Keratinocyte (primary cell): Measurements from ENCODE around the gene DMD. TPM values are rescaled to one million over a fixed set of nuclear protein-coding genes. Genes with fewer than 3 reads are reported as not detected.

Source experiments
- DNase-seq: peaks from one replicate; pipeline ENCODE4 v3.0.0-alpha.2; 2011; ENCODE audit warnings: low read depth, missing footprints, low spot score
- FAIRE-seq: peaks from 2 replicates; lab custom pipeline; 2011; peaks lifted over from hg19 to GRCh38; lab: Jason Lieb, UNC
- H2AFZ ChIP-seq: 2 replicates; pipeline ENCODE4 v1.6.0; 2012; ENCODE audit warnings: low read length, control low read depth, inconsistent platforms; ENCODE audit not compliant: control insufficient read depth
- H3K27ac ChIP-seq: 2 replicates; pipeline ENCODE4 v1.5.1; 2011; ENCODE audit warnings: low read length; ENCODE audit not compliant: control insufficient read depth, insufficient read depth
- H3K27me3 ChIP-seq: 3 replicates; pipeline ENCODE4 v1.6.0; 2011; ENCODE audit warnings: low read length; ENCODE audit not compliant: control insufficient read depth, insufficient read depth; ENCODE audit errors: extremely low read depth
- H3K36me3 ChIP-seq, 2 experiments: 2 replicates in 1 of 2; 3 replicates in 1 of 2; pipeline ENCODE4 v1.5.1; 2011; ENCODE audit warnings: low read length in 2 of 2, mild to moderate bottlenecking in 1 of 2; ENCODE audit not compliant: control insufficient read depth in 2 of 2, insufficient read depth in 2 of 2; ENCODE audit errors: extremely low read depth in 1 of 2
- H3K4me1 ChIP-seq: 3 replicates; pipeline ENCODE4 v1.5.1; 2011; ENCODE audit warnings: low read length; ENCODE audit not compliant: control insufficient read depth, insufficient read depth; ENCODE audit errors: extremely low read depth
- H3K4me2 ChIP-seq: 3 replicates; pipeline ENCODE4 v1.6.0; 2011; ENCODE audit warnings: low read depth, low read length; ENCODE audit not compliant: control insufficient read depth, insufficient read depth; ENCODE audit errors: extremely low read depth
- H3K4me3 ChIP-seq, 3 experiments: fragments of 200-600 bp in 1 of 3; sonication (generic) in 1 of 3; 2 replicates in 2 of 3; 3 replicates in 1 of 3; pipeline ENCODE4 v1.5.1; 2011 to 2016; ENCODE audit warnings: low read length in 3 of 3, mild to moderate bottlenecking in 3 of 3, control low read depth in 2 of 3, inconsistent platforms in 1 of 3, low read depth in 1 of 3, mixed read lengths in 1 of 3, mixed run types in 1 of 3, moderate library complexity in 1 of 3; ENCODE audit not compliant: control insufficient read depth in 2 of 3, insufficient read depth in 2 of 3; ENCODE audit errors: extremely low read depth in 1 of 3
- H3K79me2 ChIP-seq: 2 replicates; pipeline ENCODE4 v1.6.0; 2012; ENCODE audit warnings: low read length; ENCODE audit not compliant: control insufficient read depth, insufficient read depth
- H3K9ac ChIP-seq: 3 replicates; pipeline ENCODE4 v1.6.0; 2011; ENCODE audit warnings: low read length; ENCODE audit not compliant: control insufficient read depth, insufficient read depth; ENCODE audit errors: extremely low read depth
- H3K9me1 ChIP-seq: 3 replicates; pipeline ENCODE4 v1.6.0; 2011; ENCODE audit warnings: low read length; ENCODE audit not compliant: control insufficient read depth, insufficient read depth; ENCODE audit errors: extremely low read depth
- H3K9me3 ChIP-seq: 2 replicates; pipeline ENCODE4 v1.5.1; 2012; ENCODE audit warnings: low read depth, low read length; ENCODE audit not compliant: control insufficient read depth
- H4K20me1 ChIP-seq: 3 replicates; pipeline ENCODE4 v1.6.0; 2011; ENCODE audit warnings: low read length; ENCODE audit not compliant: control insufficient read depth, insufficient read depth; ENCODE audit errors: extremely low read depth
- EZH2 ChIP-seq: IDR thresholded peaks from one replicate; pipeline ENCODE4 v1.6.1; 2012; ENCODE audit warnings: inconsistent platforms, mild to moderate bottlenecking, low read length, moderate library complexity
- dilution Hi-C: fragments of 300-500 bp; cut with MboI; formaldehyde crosslinking; loops from one replicate; pipeline ENCODE4 v1.7.0; 2020; ENCODE audit warnings: low sequenced_read_pairs; ENCODE audit not compliant: extremely low pct_ligation_motif_present
- polyA plus RNA-seq, 5 experiments: library from polyadenylated mRNA; depleted of rRNA in 3 of 5; stranded (reverse) in 3 of 5; stranded (forward) in 1 of 5; unstranded in 1 of 5; fragments of >200 nt; gene quantifications; 1 replicate in 1 of 5; 2 replicates in 3 of 5; 3 replicates in 1 of 5; pipeline versions ENCODE4 v1.2.1 to v1.2.3, GENCODE V29; 2011 to 2012; ENCODE audit warnings: missing spikeins in 2 of 5, low read depth in 1 of 5, low replicate concordance in 1 of 5
- TF ChIP-seq, protein P1 (sequence below), 3 experiments: IDR thresholded peaks in 1 of 3; conservative IDR thresholded peaks in 1 of 3; optimal IDR thresholded peaks in 1 of 3; 2 replicates in 2 of 3; 3 replicates in 1 of 3; pipeline versions ENCODE3 to v1.5.1; 2011; ENCODE audit warnings: low read length in 3 of 3, mild to moderate bottlenecking in 3 of 3, moderate library complexity in 2 of 3, control low read depth in 1 of 3, inconsistent platforms in 1 of 3; ENCODE audit not compliant: insufficient read depth in 2 of 3; ENCODE audit errors: extremely low read depth in 1 of 3

Gene DMD
- polyA plus RNA-seq, 1 donor (not counting 4 experiments of a cell fraction or from before 2014, with no cell fraction given) = 8.9 TPM

DNA sequence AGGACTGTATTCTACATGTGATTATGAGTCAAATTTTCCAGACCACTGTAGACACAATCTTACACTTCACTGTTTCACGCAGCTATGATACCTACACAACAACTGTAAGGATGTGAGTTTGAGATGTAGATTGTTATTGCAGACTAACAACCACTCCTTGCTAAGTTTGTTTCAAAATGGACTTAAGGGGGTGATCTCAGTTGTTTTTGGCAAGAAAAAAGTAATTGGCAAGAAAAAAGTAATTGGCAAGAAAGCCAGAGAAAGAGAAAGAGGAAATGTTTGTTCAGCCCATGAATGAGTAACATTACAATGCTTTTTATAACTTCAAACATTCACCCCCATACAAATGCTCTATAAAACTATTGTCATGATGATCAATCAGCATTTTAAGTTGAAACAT is 466.4 kb downstream of the DMD start:
- no peaks in the 10 kb centered on the region for H3K79me2 ChIP-seq
- H3K4me2 ChIP-seq = no peak overlapping the region
- no peaks in the 10 kb centered on the region for H3K4me1 ChIP-seq
- no peak overlapping the region for H2AFZ ChIP-seq
- H3K27ac ChIP-seq = no peak overlapping the region
- no peaks in the 10 kb centered on the region for H3K36me3 ChIP-seq
- H3K9me3 ChIP-seq = no peaks in the 10 kb centered on the region
- no peaks in the 10 kb centered on the region for H3K9me1 ChIP-seq
- DNase-seq = no peak
- no peak overlapping the region for H3K9ac ChIP-seq
- FAIRE-seq = no peak
- no peak overlapping the region for H3K4me3 ChIP-seq
- TF ChIP-seq, protein P1, sequence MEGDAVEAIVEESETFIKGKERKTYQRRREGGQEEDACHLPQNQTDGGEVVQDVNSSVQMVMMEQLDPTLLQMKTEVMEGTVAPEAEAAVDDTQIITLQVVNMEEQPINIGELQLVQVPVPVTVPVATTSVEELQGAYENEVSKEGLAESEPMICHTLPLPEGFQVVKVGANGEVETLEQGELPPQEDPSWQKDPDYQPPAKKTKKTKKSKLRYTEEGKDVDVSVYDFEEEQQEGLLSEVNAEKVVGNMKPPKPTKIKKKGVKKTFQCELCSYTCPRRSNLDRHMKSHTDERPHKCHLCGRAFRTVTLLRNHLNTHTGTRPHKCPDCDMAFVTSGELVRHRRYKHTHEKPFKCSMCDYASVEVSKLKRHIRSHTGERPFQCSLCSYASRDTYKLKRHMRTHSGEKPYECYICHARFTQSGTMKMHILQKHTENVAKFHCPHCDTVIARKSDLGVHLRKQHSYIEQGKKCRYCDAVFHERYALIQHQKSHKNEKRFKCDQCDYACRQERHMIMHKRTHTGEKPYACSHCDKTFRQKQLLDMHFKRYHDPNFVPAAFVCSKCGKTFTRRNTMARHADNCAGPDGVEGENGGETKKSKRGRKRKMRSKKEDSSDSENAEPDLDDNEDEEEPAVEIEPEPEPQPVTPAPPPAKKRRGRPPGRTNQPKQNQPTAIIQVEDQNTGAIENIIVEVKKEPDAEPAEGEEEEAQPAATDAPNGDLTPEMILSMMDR (optimal IDR thresholded peaks at IDR 0.05 in 1 of 3, IDR thresholded peaks at IDR 0.05 in 1 of 3, conservative IDR thresholded peaks at IDR 0.05 in 1 of 3; ENCODE audit: extremely low read depth in 1 of 3, insufficient read depth in 2 of 3, low read length in 3 of 3) = no peak
- TF ChIP-seq EZH2 = no peak
- no peaks in the 10 kb centered on the region for H4K20me1 ChIP-seq
- no peaks in the 10 kb centered on the region for H3K27me3 ChIP-seq
- dilution Hi-C loops = no loop called here

DNA sequence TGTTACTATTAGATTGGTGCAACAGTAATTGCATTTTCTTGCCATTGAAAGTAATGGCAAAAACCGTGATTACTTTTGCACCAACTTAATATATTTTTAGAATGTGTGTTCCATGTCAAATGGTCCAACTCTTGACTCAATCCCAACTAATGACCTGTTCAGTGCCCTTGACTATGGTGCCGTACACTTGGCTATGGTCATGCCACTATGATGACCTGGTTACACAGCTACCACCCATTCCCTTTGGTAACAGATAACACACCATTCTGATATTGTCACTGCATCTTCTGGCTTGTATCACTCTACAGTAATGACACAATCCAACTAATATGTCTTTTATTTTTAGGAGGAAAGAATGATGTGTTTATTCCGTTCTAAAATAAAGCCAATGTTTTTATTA is 469.4 kb downstream of the DMD start:
- Histone ChIP-seq H2AFZ (no peak overlapping the region), H3K4me2 (no peak overlapping the region), H4K20me1 (no peaks in the 10 kb centered on the region), H3K4me1 (no peaks in the 10 kb centered on the region), H3K9me3 (no peaks in the 10 kb centered on the region), H3K27ac (no peak overlapping the region), H3K4me3 (no peak overlapping the region), H3K36me3 (no peaks in the 10 kb centered on the region), H3K79me2 (no peaks in the 10 kb centered on the region), H3K27me3 (no peaks in the 10 kb centered on the region), H3K9ac (no peak overlapping the region), H3K9me1 (no peaks in the 10 kb centered on the region)
- FAIRE-seq (no peak), DNase-seq (no peak)
- TF ChIP-seq, protein P1 (optimal IDR thresholded peaks at IDR 0.05 in 1 of 3, IDR thresholded peaks at IDR 0.05 in 1 of 3, conservative IDR thresholded peaks at IDR 0.05 in 1 of 3; ENCODE audit: extremely low read depth in 1 of 3, insufficient read depth in 2 of 3, low read length in 3 of 3) = no peak
- no peak for TF ChIP-seq EZH2
- dilution Hi-C loops = no loop called here
